NCI-H2196 (cell line): ENCODE measurements around the gene CPA1.
A peak's percentile ranks its signal among the peaks of the same experiment; 100 is the strongest.

Source experiments
- DNase-seq: peaks from one replicate; lab custom pipeline; 2025; ENCODE audit not compliant: unreplicated experiment; lab: John Stamatoyannopoulos, UW

The CPA1 gene

DNA sequence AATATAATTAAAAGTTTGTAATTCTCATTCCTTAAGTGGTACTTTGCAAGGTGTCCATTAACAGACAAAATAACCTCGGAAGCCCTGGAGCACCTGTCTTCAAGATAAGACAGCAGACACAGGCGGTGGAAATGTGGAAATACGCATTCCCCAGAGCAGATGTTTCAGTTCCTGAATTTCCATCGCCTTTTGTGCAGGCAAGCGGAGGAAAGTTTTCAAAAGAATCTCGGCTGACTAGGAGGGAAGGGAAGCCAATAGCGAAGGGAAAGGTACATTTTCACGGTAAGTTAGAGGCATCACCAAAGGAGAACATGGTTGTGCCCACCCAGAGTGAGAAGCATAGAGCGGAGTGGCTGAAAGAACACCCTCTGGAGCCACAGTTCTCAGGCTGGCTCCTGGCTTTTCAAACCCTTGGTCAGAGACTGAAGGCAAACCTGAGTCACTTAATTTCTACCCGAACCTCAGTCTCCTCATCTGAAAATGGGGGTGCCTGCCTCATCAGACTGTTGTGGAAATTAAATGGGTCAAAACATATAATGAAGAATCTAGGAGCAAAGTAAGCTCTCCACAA, 13.6 kb downstream of the CPA1 start:
- no peak for DNase-seq

DNA sequence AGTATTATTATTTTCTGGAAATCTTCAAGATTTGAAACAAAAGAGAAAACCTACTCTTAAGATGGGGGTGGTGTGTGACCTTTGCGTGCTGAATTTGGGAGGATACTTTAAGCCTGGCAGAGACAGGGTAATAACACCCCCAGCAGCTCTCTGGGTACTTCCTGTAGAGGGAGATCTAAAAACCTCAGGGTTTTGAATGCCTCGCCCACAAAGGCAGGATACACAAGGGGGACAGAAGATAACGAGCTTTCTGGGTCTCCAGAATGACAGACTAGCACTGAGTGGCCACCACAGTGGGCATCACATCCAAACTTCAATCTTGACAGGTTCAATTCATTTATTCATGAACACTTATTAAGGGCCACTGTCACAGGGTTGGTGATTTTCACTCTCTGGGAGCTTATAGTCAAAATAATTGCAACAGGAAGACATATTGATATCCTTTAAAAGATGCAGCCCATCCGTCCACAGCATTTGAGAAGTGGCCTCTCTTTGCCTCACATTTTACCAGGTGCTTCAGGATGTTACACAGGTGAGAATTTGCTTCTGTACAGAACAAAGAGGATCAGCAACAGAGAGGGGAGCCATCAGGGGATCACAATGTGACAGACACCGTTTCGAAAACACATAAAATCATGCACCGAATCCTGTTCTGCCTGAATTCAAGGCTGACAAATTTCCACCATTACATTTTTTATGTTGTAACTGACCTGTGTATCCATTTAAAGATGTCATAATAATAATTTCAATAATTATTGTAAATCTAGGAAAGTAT, 14.3 kb downstream of the CPA1 start:
- no peak for DNase-seq

DNA sequence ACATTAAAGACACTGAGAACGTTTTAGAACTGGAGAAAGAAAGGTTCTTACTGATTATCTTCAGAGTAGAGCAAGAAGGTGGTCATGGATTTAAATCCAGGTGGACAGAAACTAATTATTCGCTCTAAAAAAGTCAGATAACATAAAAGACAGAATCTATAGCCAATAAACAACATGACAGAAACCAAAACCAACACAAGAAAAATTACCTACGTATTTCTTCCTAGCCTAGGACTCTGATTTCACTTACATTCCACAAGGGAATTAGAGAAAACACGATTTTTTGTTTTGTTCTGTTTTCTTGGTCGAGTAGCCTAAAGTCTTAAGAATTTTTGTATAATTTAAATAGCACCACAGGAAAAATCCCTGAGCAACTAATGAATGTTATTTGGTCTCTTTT, 15.1 kb downstream of the CPA1 start:
- no peak for DNase-seq

DNA sequence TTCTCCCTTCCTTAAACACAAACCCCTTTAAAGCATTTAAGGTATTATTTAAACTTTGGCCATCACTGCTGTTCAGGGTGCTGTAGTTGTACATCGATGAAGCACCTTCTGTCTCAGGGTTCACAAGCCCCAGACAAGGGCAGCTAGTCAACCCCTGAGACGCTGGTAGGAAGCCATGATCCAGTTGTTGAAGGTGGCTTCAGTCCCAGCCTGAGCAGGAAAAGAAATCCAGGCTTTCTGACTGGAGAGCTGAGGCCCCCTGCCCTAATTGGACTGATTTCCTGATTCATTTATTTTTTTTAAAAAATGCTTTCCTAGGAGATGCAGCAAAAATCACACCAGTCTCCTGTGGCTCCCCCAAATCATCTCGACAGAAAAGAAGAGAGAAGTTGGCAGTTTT, 15.8 kb downstream of the CPA1 start:
- no peak for DNase-seq

DNA sequence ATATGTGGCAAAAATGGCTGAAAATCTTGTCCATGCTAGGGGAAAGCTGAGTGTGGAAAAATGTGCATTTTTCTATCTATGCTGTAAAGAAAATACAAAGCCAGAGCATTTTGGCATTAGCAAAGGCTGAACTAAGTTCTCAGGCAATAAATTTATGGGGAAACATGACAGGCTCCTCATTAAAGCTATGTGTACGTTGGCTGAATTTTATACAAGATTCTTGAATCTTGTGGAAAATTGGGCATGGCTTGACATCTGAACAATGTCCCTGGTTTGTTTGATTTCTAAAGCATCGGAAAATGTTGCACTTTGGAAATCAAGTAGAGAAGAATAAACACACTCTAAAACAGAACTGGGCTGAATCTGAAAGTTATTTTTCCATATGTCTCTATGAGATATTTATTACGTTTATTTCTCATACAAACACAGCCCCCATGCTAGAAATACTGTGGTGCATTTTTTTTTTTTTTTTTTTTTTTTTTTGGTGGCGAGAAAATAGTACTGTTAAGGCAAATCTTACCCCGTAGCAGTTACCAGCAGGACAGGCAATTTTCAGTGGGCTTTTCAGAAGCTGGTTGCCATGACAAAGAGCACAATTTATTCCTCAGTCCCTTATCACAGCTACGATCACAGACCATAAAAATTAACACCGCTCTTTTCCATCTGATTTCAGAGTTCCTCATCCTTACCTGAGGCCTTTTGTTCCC, 16.9 kb downstream of the CPA1 start:
- no peak for DNase-seq

DNA sequence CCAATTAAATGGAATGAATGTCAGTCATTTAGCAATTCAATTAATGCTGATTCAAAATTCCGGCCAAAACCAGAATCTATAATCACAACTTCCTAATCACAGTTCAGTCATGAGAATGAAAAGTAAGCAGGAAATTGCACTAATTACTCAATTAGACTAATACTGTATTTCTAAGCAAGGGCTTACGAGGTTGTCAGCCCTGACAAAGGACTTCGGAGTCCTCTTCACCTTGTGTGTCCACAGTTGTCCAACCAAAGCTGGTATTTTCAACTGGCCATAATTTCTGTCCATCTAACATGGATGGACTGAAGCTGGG, 17.4 kb downstream of the CPA1 start:
- no peak for DNase-seq

DNA sequence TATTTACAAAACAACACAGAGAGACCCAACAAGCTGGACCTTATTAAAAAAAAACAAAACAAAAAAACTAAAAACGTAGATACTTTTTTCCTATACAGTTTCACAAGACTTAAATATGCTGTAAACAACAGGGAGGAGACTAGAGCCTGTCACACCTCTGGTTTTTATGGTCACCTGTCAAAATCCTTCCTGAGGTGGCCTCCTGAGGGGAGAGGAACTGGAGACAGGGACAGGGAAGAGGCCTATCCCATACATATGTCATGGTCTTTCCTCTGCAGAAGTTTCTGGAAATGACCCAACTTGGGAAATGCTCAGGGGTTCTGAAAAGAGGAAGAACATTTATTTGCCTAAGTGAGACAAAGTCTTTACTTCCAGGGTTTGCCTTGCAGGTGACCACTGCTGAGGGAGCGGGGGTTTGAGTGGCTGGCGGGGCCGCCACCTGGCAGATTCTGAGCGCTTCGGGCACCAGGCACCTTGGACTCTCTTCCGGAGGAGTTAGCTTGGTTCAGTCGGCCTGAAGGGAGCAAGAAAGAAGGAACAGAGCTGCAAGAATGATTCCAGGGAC, 18.3 kb downstream of the CPA1 start:
- no peak for DNase-seq

DNA sequence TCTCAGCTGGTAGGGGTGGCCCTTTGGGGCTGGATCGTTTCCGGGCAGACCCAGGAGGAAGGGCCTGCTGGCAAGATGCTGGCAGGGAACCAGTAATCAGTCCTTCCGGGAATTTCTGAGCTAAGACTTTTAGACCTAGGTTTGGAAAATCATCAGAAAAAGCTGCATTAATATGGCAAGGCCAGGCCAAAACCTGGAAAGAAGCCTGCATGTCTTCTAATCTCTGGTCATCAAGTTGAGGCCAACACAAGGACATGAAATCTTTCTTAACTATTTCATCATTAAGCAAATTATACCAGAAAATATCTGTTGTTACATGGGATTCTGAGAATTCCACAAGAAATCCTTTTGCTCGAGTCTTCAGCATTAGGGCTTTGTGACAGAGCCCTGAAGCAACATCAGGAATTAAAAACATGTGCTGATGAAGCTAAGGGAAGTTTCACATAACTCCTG, 19.9 kb downstream of the CPA1 start:
- no peak for DNase-seq

DNA sequence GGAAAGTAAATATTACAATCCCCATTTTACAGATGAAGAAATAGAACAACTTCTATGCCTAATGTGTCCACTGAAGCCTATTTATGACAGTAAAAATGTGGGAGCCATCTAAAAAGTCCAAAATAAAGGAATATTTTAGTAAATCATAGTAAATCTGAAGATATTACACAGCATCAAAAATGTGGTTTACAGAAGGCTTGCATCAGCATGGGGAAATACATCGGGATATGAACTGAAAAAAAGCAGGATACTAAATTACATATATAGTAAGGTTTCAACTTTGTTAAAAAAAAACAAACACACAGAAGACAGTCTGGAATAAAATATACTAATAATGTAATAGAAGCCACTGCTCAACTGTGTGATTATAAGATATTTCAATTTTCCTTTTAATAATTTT, 20.8 kb downstream of the CPA1 start:
- DNase-seq = no peak

DNA sequence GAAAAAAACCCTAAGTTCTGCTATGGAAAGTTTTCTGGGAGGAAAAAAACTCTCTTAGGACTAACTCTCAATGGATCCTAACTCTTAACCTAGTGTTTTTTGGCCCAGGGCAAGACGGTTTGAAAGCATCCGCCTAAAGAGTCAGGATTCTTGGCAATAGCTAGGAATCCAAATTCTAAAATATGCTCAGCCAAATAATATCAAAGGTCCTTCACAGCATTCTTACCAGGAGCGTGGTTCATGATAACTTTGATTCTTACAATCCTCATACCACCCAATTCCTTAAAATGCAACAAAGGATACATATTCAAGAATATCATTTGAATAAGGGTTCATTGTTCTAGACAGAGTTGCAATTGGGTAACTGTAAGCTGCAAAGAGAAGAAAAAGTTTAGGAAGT, 21.3 kb downstream of the CPA1 start:
- no peak for DNase-seq

DNA sequence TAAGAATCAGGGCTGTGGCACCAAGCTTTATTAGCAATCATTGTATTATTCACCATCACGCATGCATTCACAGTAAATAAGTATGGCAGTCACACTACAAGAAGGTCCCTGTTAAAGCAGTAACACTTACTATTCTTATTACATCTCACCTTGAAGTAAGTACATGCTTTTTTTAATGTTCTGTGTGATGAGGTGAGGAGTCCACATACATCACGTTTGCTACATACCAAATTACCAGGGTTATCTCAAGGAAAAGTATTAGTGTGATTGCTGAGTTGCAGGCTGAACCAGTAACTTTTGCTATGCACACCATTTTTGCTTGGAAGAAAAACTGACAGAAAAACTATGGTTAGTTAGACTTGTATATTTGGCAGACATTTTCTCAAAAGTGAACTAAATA, 24.7 kb downstream of the CPA1 start:
- DNase-seq = no peak

DNA sequence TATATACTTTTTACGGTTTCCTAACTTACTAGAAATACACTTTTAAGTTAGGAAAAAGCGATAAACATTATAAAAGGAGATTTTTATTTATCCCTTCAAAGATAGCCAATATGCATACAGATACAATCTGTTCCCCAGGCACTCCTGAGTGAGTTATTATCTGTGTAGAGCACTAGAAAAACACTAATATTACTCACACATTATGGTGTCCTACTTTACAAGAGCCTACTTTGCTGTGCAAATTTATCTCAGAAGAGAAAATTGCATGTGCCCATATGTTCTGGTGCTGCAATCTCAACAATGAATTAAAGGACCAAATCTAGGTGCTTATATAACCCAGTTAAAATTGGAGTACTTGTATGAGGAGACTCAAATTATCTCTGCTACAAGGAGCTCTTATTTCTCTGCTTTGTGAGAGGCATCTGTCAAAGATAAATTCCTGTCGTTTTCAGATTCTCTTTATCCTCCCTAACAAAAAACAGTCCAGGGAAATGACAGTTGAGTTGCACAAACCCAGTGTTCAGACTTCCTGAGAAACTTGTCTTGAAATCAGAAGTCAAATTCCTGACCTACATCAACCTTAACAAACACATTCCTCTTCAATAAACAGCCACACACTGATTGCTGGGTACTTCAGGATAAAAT, 28.9 kb downstream of the CPA1 start:
- no peak for DNase-seq

DNA sequence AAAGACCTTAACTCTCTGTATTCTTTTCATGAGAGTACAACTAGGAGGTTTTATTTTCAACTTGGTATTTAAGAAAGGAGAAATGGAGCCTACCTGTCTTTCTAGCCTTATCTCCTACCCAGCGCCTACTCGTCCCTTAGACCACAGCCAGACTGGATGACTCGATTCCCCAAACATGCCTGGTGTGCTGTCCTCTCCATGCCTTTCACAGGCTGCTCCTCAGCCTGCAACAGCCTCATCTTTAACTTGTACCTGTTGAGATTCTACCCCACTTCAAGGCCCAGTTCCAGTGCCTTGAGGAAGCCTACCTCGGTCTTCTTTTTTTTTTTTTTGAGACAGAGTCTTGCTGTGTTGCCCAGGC, 29.4 kb downstream of the CPA1 start:
- DNase-seq = no peak

DNA sequence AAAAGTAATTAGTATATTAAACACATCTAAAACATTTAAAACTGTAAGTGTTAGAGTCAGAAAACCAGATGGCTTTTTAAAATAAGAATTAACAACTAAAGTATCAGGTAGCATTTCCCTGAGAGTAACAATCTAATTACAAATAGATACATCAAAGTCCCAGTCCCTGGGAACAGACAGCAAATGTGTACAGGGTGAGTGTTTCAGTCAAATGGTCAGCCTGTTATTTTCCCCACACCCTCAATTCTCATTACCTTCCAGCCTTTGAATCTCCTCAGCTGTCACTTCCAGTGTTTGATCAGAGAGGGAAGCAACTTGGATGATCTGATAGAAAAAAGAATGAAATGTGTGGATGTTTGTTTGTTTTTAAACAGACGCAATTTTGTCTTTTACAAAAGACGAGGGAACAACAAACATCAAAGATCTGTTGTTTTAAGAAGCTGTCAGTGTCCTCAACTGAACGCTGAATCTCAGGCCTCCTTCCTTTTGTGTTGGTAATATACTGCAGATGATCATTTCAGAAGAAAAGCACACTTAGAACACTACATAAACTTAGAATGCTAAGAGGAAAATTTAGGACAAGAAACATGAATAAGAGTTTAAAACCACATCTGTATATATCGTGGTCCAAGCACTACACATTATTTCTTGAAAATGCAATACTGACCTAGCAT, 30.7 kb downstream of the CPA1 start:
- no peak for DNase-seq

DNA sequence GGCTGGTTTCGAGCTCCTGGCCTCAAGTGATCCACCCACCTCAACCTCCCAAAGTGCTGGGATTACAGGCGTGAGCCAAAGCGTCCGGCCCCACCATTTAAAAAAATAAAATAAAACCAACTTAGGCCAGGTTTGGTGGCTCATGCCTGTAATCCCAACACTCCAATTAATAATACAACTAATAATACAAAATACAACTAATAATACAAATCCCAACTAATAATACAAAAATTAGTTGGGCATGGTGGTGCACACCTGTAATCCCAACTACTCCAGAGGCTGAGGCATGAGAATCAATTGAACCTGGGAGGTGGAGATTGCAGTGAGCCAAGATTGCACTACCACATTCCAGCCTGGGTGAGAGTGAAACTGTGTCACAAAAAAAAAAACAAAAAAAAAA, 32.9 kb downstream of the CPA1 start:
- DNase-seq = no peak

DNA sequence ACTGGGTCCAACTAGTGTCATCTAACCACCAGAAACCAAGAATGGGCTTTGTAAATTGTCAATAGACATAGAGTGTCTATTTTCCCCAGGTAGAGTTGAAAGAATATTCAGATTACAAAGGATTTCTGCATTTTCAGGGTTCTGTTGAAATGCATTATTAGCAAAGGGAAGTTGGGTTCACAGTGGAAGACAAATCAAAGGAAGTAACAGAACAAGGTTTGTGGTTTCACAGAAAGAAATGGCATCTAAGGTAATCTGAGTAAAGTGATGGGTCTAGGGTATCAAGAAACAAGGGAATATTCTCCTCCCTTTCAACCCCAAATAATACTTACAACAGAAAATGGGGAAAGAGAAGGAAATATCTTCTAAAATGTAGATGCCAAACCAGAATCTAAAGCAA, 34.7 kb downstream of the CPA1 start:
- DNase-seq = no peak

DNA sequence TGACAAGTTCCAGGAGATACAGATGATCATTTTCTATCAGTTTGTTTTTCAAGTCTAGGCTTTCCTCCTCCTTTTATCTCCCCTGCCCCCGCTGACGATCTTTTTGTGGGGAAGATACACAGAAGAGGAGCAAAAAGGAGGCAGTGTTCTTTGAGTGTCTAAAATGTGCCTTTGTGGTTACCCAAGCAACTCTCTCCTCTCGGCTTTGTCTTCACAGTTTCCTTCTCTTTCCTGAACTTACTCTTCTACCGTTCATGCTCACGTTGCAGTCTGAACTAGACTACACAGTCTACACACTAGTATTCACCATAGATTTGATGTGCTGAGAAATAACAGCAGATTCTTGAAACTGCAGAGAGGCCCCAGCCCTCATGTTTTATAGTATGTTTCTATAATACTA, 36.9 kb downstream of the CPA1 start:
- DNase-seq = no peak

DNA sequence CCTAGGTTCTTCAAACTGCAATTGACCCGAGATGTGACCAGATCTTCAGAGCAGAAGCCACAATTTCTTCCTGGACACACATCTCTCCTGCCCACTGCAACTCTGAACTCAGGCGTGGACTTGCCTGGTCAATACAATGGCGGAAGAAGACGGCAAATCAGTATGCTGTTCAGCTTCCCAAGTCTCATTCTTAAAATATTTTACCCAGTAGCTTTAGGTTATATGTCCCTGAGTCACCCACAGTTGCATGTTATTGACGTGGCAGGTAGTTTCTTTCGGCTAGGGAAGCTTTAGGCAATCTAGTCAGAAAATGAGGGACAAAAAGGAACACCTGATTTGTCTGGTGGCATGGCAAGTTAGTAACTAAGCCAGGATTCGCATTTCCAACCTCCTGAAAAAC, 38.0 kb downstream of the CPA1 start:
- DNase-seq = no peak

DNA sequence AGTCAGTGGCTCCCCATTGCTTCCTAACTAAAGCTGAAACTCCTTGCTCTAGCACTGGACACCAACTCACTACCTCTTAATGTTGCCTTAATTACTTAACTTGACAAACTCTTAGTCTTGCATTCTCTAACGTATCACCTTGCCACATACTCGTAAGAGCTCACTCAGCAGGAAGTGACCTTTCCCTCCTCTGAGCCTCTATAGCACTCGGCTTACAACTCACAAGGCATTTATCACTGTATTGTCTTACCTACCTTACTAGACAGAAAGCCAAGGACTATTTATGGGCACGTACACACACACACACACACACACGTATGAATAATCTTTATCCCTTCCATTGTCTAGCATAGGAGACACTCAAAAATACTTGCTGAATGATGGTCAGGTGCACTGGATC, 39.4 kb downstream of the CPA1 start:
- no peak for DNase-seq

DNA sequence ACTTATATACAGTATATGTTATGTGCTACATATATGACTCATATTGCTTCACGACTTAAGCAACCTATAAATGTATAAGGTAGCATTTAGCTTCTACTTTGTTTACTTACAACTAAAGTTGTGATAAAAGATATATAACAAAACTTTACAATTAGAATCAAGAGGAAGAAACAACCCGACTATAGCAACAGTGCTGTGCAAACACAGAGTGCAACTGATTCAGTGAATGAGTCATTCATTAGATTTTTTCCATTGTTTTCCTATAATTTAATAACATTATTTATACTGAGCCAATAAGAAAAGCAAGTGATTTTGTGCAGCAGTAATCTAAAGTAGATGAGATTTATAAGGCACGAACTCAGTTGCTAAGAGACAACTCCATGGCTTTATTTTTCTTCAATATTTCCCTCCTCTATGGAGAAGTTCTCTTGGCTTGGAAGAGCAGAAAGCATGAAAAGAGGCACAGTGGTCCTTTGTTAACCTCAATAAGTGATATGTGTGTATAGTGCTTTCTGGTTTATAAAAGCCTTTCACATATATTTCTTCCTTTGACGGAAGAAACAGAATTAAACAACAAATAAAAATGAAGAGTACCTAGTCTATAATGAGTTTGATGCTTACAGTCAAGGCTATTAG, 40.8 kb downstream of the CPA1 start:
- no peak for DNase-seq

DNA sequence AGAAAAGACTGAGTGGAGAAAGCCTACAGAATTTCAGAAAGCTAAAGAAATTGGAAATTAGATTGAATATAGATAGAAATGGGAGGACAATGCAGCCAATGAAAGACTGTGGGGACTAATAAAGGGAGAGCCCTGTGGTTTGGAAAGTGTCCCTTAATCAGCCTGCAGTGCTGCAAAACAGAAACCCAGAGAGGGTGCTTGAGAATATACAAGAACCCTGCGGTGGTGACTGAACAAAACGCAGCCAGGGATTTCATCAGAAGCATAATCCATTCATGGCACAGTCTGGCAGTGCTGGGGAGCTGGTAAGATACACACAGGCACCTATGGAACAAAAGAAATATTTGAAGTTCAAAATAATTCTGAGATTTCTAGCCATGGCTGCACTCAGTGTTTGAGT, 41.4 kb downstream of the CPA1 start:
- peak; percentile 31 for DNase-seq
